T-helper 2 cell treated with Interferon-gamma antibody and Interleukin-4, amounts not matched to agents 5 μg/mL and 100 μg/mL, for 36 hours (primary cell): ENCODE measurements around the gene PLCL1.

Experiments
- DNase-seq: peaks from one replicate; pipeline ENCODE4 v3.0.0; 2021; ENCODE audit warnings: low spot score
- H3K27ac Mint-ChIP-seq: one replicate; pipeline ENCODE4 v1.8.0; 2021; ENCODE audit warnings: mild to moderate bottlenecking, mixed read lengths
- H3K27me3 Mint-ChIP-seq: one replicate; pipeline ENCODE4 v1.8.0; 2021; ENCODE audit warnings: low read depth, mixed read lengths
- H3K36me3 Mint-ChIP-seq: one replicate; pipeline ENCODE4 v1.8.0; 2021; ENCODE audit warnings: low read depth, mixed read lengths
- H3K4me1 Mint-ChIP-seq: one replicate; pipeline ENCODE4 v1.8.0; 2021; ENCODE audit warnings: low read depth, mixed read lengths
- H3K4me3 Mint-ChIP-seq: one replicate; pipeline ENCODE4 v1.8.0; 2022; ENCODE audit warnings: mild to moderate bottlenecking, moderate library complexity, mixed read lengths
- H3K9me3 Mint-ChIP-seq: one replicate; pipeline ENCODE4 v1.8.0; 2021; ENCODE audit warnings: mixed read lengths

PLCL1 gene

GRCh38 chr2:197894751-197895274 is 90.4 kb downstream of the PLCL1 start:
- H3K27ac Mint-ChIP-seq, result no peak overlapping the region
- no peaks in the 10 kb centered on the region for H3K9me3 Mint-ChIP-seq
- no peak for DNase-seq
- H3K4me1 Mint-ChIP-seq, result peaks cover 30% of the 10 kb centered on the region
- H3K36me3 Mint-ChIP-seq, result peaks cover 9% of the 10 kb centered on the region
- H3K4me3 Mint-ChIP-seq, result no peak overlapping the region
- peaks cover 14% of the 10 kb centered on the region for H3K27me3 Mint-ChIP-seq

- peaks cover 35% of the 10 kb centered on the region for H3K27me3 Mint-ChIP-seq
Measured at GRCh38 chr2:197897960-197898678, 93.7 kb downstream of the PLCL1 start.

GRCh38 chr2:197904446-197904845 is 100.1 kb downstream of the PLCL1 start:
- DNase-seq, result peak; percentile 38
- Mint-ChIP-seq H3K36me3 (no peaks in the 10 kb centered on the region), H3K4me1 (peaks cover 4% of the 10 kb centered on the region), H3K9me3 (no peaks in the 10 kb centered on the region), H3K4me3 (no peak overlapping the region), H3K27me3 (peaks cover 51% of the 10 kb centered on the region), H3K27ac (no peak overlapping the region)

More at GRCh38 chr2:197897960-197898678, 93.7 kb downstream of the PLCL1 start:
- Mint-ChIP-seq H3K36me3 (peaks cover 4% of the 10 kb centered on the region), H3K4me1 (peaks cover 12% of the 10 kb centered on the region), H3K27ac (no peak overlapping the region), H3K9me3 (no peaks in the 10 kb centered on the region), H3K4me3 (no peak overlapping the region)
- no peak for DNase-seq

- Mint-ChIP-seq H3K9me3 (no peaks in the 10 kb centered on the region), H3K27me3 (peaks cover 36% of the 10 kb centered on the region), H3K27ac (no peak overlapping the region), H3K36me3 (no peaks in the 10 kb centered on the region), H3K4me3 (no peak overlapping the region), H3K4me1 (peaks cover 4% of the 10 kb centered on the region)
- no peak for DNase-seq
Measured at GRCh38 chr2:197908156-197908555, 103.8 kb downstream of the PLCL1 start.

GRCh38 chr2:197908990-197909776 is 104.8 kb downstream of the PLCL1 start:
- Mint-ChIP-seq H3K4me3 (no peak overlapping the region), H3K4me1 (peaks cover 3% of the 10 kb centered on the region), H3K27ac (no peak overlapping the region), H3K27me3 (peaks cover 37% of the 10 kb centered on the region), H3K9me3 (no peaks in the 10 kb centered on the region), H3K36me3 (no peaks in the 10 kb centered on the region)
- DNase-seq, result no peak

GRCh38 chr2:197911667-197912066 is 107.3 kb downstream of the PLCL1 start:
- peaks cover 44% of the 10 kb centered on the region for H3K27me3 Mint-ChIP-seq
- DNase-seq, result no peak
- no peaks in the 10 kb centered on the region for H3K4me1 Mint-ChIP-seq
- H3K9me3 Mint-ChIP-seq, result no peaks in the 10 kb centered on the region
- H3K4me3 Mint-ChIP-seq, result no peak overlapping the region
- no peak overlapping the region for H3K27ac Mint-ChIP-seq
- H3K36me3 Mint-ChIP-seq, result no peaks in the 10 kb centered on the region

- H3K4me3 Mint-ChIP-seq, result no peak overlapping the region
- no peaks in the 10 kb centered on the region for H3K9me3 Mint-ChIP-seq
- peaks cover 33% of the 10 kb centered on the region for H3K27me3 Mint-ChIP-seq
- DNase-seq, result no peak
- H3K36me3 Mint-ChIP-seq, result no peaks in the 10 kb centered on the region
- no peak overlapping the region for H3K27ac Mint-ChIP-seq
- H3K4me1 Mint-ChIP-seq, result no peaks in the 10 kb centered on the region
Measured at GRCh38 chr2:197913084-197913483, 108.7 kb downstream of the PLCL1 start.

GRCh38 chr2:197914778-197915177 is 110.4 kb downstream of the PLCL1 start:
- Mint-ChIP-seq H3K4me1 (no peaks in the 10 kb centered on the region), H3K27ac (no peak overlapping the region), H3K27me3 (peaks cover 26% of the 10 kb centered on the region), H3K9me3 (no peaks in the 10 kb centered on the region), H3K4me3 (no peak overlapping the region), H3K36me3 (no peaks in the 10 kb centered on the region)
- DNase-seq, result no peak

- no peaks in the 10 kb centered on the region for H3K9me3 Mint-ChIP-seq
- no peaks in the 10 kb centered on the region for H3K4me1 Mint-ChIP-seq
- no peak overlapping the region for H3K4me3 Mint-ChIP-seq
- H3K27me3 Mint-ChIP-seq, result peaks cover 20% of the 10 kb centered on the region
- H3K36me3 Mint-ChIP-seq, result no peaks in the 10 kb centered on the region
- no peak for DNase-seq
- no peak overlapping the region for H3K27ac Mint-ChIP-seq
Measured at GRCh38 chr2:197915548-197916265, 111.3 kb downstream of the PLCL1 start.

- Mint-ChIP-seq H3K4me3 (no peak overlapping the region), H3K36me3 (no peaks in the 10 kb centered on the region), H3K27ac (no peak overlapping the region), H3K27me3 (peaks cover 18% of the 10 kb centered on the region), H3K4me1 (no peaks in the 10 kb centered on the region), H3K9me3 (no peaks in the 10 kb centered on the region)
- DNase-seq, result no peak
Measured at GRCh38 chr2:197919487-197919886, 115.1 kb downstream of the PLCL1 start.

- H3K27ac Mint-ChIP-seq, result no peak overlapping the region
- no peaks in the 10 kb centered on the region for H3K9me3 Mint-ChIP-seq
- H3K4me3 Mint-ChIP-seq, result no peak overlapping the region
Measured at GRCh38 chr2:197920088-197920487, 115.7 kb downstream of the PLCL1 start.

GRCh38 chr2:197920592-197921201 is 116.3 kb downstream of the PLCL1 start:
- H3K4me1 Mint-ChIP-seq, result no peaks in the 10 kb centered on the region
- peaks cover 10% of the 10 kb centered on the region for H3K27me3 Mint-ChIP-seq
- H3K36me3 Mint-ChIP-seq, result no peaks in the 10 kb centered on the region
- H3K27ac Mint-ChIP-seq, result no peak overlapping the region
- DNase-seq, result no peak
- no peaks in the 10 kb centered on the region for H3K9me3 Mint-ChIP-seq
- no peak overlapping the region for H3K4me3 Mint-ChIP-seq

More at GRCh38 chr2:197920088-197920487, 115.7 kb downstream of the PLCL1 start:
- Mint-ChIP-seq H3K27me3 (peaks cover 16% of the 10 kb centered on the region), H3K4me1 (no peaks in the 10 kb centered on the region), H3K36me3 (no peaks in the 10 kb centered on the region)
- no peak for DNase-seq

GRCh38 chr2:197924483-197924882 is 120.1 kb downstream of the PLCL1 start:
- Mint-ChIP-seq H3K9me3 (no peaks in the 10 kb centered on the region), H3K36me3 (no peaks in the 10 kb centered on the region), H3K27ac (no peak overlapping the region), H3K4me3 (no peak overlapping the region), H3K4me1 (peaks cover 5% of the 10 kb centered on the region), H3K27me3 (peaks cover under 1% of the 10 kb centered on the region)
- DNase-seq, result no peak
